ENCODE data around the gene TRIO. TPM values are rescaled to one million over a fixed set of nuclear protein-coding genes. Genes with fewer than 3 reads are reported as not detected.

TRIO gene
- total RNA-seq, 6 experiments from 2014 or later: 167 to 219 (median 190) TPM

- Mint-ChIP-seq H3K4me3 (no peak overlapping the region; the same call in 1 of the 2 replicates), H3K27ac (0 out of 2 replicates have a peak overlapping the region, but pooled peaks have one; percentile 48), H3K9me3 (peaks cover 4% of the 10 kb centered on the region; the same call in 1 of the 2 replicates), H3K27me3 (ENCODE audit: insufficient read depth) (peaks cover 27% of the 10 kb centered on the region), H3K4me1 (ENCODE audit: low read depth) (peaks cover 51% of the 10 kb centered on the region), H3K36me3 (ENCODE audit: low read depth) (peaks cover 52% of the 10 kb centered on the region)
- no peak for DNase-seq
- TF ChIP-seq, protein P1, sequence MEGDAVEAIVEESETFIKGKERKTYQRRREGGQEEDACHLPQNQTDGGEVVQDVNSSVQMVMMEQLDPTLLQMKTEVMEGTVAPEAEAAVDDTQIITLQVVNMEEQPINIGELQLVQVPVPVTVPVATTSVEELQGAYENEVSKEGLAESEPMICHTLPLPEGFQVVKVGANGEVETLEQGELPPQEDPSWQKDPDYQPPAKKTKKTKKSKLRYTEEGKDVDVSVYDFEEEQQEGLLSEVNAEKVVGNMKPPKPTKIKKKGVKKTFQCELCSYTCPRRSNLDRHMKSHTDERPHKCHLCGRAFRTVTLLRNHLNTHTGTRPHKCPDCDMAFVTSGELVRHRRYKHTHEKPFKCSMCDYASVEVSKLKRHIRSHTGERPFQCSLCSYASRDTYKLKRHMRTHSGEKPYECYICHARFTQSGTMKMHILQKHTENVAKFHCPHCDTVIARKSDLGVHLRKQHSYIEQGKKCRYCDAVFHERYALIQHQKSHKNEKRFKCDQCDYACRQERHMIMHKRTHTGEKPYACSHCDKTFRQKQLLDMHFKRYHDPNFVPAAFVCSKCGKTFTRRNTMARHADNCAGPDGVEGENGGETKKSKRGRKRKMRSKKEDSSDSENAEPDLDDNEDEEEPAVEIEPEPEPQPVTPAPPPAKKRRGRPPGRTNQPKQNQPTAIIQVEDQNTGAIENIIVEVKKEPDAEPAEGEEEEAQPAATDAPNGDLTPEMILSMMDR (IDR thresholded peaks at IDR 0.05): no peak
These were observed 187.1 kb downstream of the TRIO start for GRCh38 chr5:14330291-14330690.

- peaks cover 53% of the 10 kb centered on the region for H3K4me1 Mint-ChIP-seq (ENCODE audit: low read depth)
- peak overlapping the region; percentile 51 for H3K27ac Mint-ChIP-seq
- H3K36me3 Mint-ChIP-seq (ENCODE audit: low read depth): peaks cover 54% of the 10 kb centered on the region
- peaks cover 4% of the 10 kb centered on the region; the same call in 1 of the 2 replicates for H3K9me3 Mint-ChIP-seq
- peaks cover 26% of the 10 kb centered on the region for H3K27me3 Mint-ChIP-seq (ENCODE audit: insufficient read depth)
- TF ChIP-seq, protein P1 (IDR thresholded peaks at IDR 0.05): no peak
- peak overlapping the region; percentile 34 for H3K4me3 Mint-ChIP-seq
- no peak for DNase-seq
These were observed 187.7 kb downstream of the TRIO start for GRCh38 chr5:14330729-14331385.

GRCh38 chr5:14331386-14331781, 188.2 kb downstream of the TRIO start:
- DNase-seq: no peak
- TF ChIP-seq, protein P1 (IDR thresholded peaks at IDR 0.05): no peak
- H3K9me3 Mint-ChIP-seq: peaks cover 2% of the 10 kb centered on the region; the same call in 1 of the 2 replicates
- no peak overlapping the region for H3K4me3 Mint-ChIP-seq
- peaks cover 21% of the 10 kb centered on the region for H3K27me3 Mint-ChIP-seq (ENCODE audit: insufficient read depth)
- H3K27ac Mint-ChIP-seq: peak overlapping the region; percentile 51
- peaks cover 54% of the 10 kb centered on the region for H3K4me1 Mint-ChIP-seq (ENCODE audit: low read depth)
- peaks cover 55% of the 10 kb centered on the region for H3K36me3 Mint-ChIP-seq (ENCODE audit: low read depth)

DNA sequence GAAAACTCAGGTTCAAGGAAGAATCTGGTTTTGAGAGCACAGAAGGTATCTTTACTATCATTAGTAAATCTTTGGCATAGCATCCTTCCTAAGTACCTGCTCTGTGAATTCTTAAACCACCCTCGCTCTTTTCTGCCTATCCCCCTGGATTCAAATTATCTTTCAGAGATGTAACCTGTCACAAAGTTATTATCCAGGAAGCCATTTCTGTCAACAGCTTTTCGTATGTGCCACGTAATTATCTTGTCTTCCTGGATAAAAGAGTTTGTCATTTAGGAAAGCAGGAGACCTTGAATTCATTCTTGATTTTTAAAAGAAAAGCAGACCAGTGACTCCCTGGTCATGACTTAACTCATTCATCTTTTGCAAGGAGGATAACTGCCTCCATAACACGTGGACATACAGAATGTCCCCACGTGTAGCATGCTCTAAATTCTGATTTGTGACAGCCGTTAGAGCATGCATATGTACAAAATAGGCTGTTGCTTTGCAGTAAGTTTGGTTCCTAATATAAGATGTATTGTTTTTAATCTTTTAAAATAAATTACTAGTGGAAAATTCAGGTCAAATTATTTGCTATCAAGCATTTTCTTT, 189.0 kb downstream of the TRIO start:
- Mint-ChIP-seq H3K27me3 (ENCODE audit: insufficient read depth) (peaks cover 20% of the 10 kb centered on the region), H3K9me3 (no peaks in the 10 kb centered on the region), H3K27ac (no peak overlapping the region), H3K4me1 (ENCODE audit: low read depth) (peaks cover 55% of the 10 kb centered on the region), H3K36me3 (ENCODE audit: low read depth) (peaks cover 58% of the 10 kb centered on the region), H3K4me3 (no peak overlapping the region)
- DNase-seq: no peak
- TF ChIP-seq, protein P1 (IDR thresholded peaks at IDR 0.05): no peak

DNA sequence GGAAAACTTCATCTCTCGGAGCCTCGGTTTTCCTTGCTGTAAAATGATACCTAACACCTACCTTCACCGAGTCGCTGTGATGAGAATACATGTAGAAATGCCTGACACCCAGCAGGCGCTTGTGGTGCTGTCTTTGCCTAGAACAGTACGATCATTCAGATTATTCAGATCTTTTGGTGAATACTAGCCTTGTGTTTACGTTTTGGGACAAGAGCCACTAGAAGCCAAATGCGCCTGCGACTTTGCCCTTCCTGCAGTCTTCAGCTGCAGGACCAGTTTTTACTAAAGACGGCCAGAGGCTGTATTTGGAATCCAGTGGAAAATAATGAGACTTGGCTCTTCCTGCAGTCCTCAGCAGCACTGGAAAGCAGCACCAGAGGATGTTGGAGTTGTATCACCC, 189.6 kb downstream of the TRIO start:
- Mint-ChIP-seq H3K4me3 (peak overlapping the region; percentile 20; the same call in 1 of the 2 replicates), H3K27me3 (ENCODE audit: insufficient read depth) (peaks cover 22% of the 10 kb centered on the region), H3K4me1 (ENCODE audit: low read depth) (peaks cover 53% of the 10 kb centered on the region), H3K9me3 (no peaks in the 10 kb centered on the region), H3K27ac (peak overlapping the region; percentile 18), H3K36me3 (ENCODE audit: low read depth) (peaks cover 58% of the 10 kb centered on the region)
- TF ChIP-seq, protein P1 (IDR thresholded peaks at IDR 0.05): no peak
- DNase-seq: no peak

All from HFFc6 (cell line).